HepG2 (cell line): Measurements from ENCODE around the gene SLC22A7. TPM values are rescaled to one million over a fixed set of nuclear protein-coding genes. Genes with fewer than 3 reads are reported as not detected.

ENCODE experiments used
- CC2D1A ChIP-seq: sonication (generic); formaldehyde crosslinking; IDR thresholded peaks from 2 replicates; pipeline ENCODE4 v1.8.1; 2023; ENCODE audit warnings: mild to moderate bottlenecking, missing genetic modification reagents
- HNRNPK ChIP-seq: fragments of 200-400 bp; formaldehyde crosslinking; IDR thresholded peaks from 2 replicates; pipeline ENCODE4 v1.6.1; 2018; ENCODE audit warnings: low read length, low read depth, moderate library complexity, mild to moderate bottlenecking; ENCODE audit not compliant: poor library complexity, severe bottlenecking
- SIX1 ChIP-seq: sonication (generic); formaldehyde crosslinking; IDR thresholded peaks from 2 replicates; pipeline ENCODE4 v1.4.0; 2020; ENCODE audit warnings: missing genetic modification reagents, borderline replicate concordance
- STAG1 ChIP-seq: sonication (generic); formaldehyde crosslinking; IDR thresholded peaks from 2 replicates; pipeline ENCODE4 v1.4.0; 2020; ENCODE audit warnings: missing genetic modification reagents
- TFDP1 ChIP-seq: IDR thresholded peaks from 2 replicates; pipeline ENCODE4 v1.6.1; 2016; ENCODE audit warnings: missing compliant biosample characterization, missing genetic modification reagents, borderline replicate concordance
- YY1 ChIP-seq: IDR thresholded peaks from 2 replicates; pipeline ENCODE4 v1.6.1; 2011; ENCODE audit warnings: low read length, low read depth, moderate library complexity, mild to moderate bottlenecking; ENCODE audit not compliant: insufficient read depth, insufficient replicate concordance
- ZBTB20 ChIP-seq: sonication (generic); formaldehyde crosslinking; IDR thresholded peaks from 2 replicates; pipeline ENCODE4 v1.8.1; 2023; ENCODE audit warnings: missing genetic modification reagents, low read depth, mild to moderate bottlenecking, borderline replicate concordance
- ZFP36L1 ChIP-seq: sonication (generic); formaldehyde crosslinking; IDR thresholded peaks from 2 replicates; pipeline ENCODE4 v1.8.0; 2022; ENCODE audit warnings: mild to moderate bottlenecking, missing genetic modification reagents, moderate library complexity
- ZKSCAN8 ChIP-seq: IDR thresholded peaks from 2 replicates; pipeline ENCODE4 v1.6.1; 2016; ENCODE audit warnings: borderline replicate concordance, missing genetic modification reagents, missing compliant biosample characterization
- ZNF441 ChIP-seq: sonication (generic); formaldehyde crosslinking; IDR thresholded peaks from 2 replicates; pipeline ENCODE4 v1.7.0; 2021; ENCODE audit warnings: missing genetic modification reagents, borderline replicate concordance
- polyA plus RNA-seq, 8 experiments: library from polyadenylated mRNA; depleted of rRNA in 3 of 8; stranded (reverse) in 7 of 8; unstranded in 1 of 8; fragments of >200 nt; fragmentation: Illumina TruSeq in 4 of 8; extraction: Trizol in 4 of 8; gene quantifications; 2 replicates each; pipeline versions ENCODE4 v1.2.1 to v1.2.3, GENCODE V29; 2011 to 2016; ENCODE audit warnings: low read depth in 4 of 8, missing spikeins in 1 of 8, mixed read lengths in 1 of 8; ENCODE audit not compliant: insufficient read depth in 1 of 8
- total RNA-seq, 5 experiments: library from RNA; depleted of rRNA; stranded (reverse); fragments of >200 nt; fragmentation: Illumina TruSeq; extraction: Trizol; gene quantifications; 2 replicates each; pipeline ENCODE4 v1.2.3, GENCODE V29; 2016; ENCODE audit warnings: low read depth in 1 of 5
- TF ChIP-seq, protein P1 (sequence below): sonication (generic); formaldehyde crosslinking; IDR thresholded peaks from 2 replicates; pipeline ENCODE4 v1.4.0; 2020; ENCODE audit warnings: missing genetic modification reagents
- TF ChIP-seq, protein P2 (sequence below): sonication (generic); formaldehyde crosslinking; IDR thresholded peaks from 2 replicates; pipeline ENCODE4 v1.5.0; 2020; ENCODE audit warnings: mild to moderate bottlenecking, missing genetic modification reagents
- TF ChIP-seq, protein P3 (sequence below): sonication (generic); formaldehyde crosslinking; IDR thresholded peaks from 2 replicates; pipeline ENCODE4 v1.4.0; 2020; ENCODE audit warnings: mild to moderate bottlenecking, missing genetic modification reagents

The SLC22A7 gene
- total and polyA plus RNA-seq, 2 of the 13 experiments (the other 11 are each of a cell fraction or from before 2014, with no cell fraction given): 5.3 to 22.6 TPM

GRCh38 chr6:43297644-43298564, at the start of gene SLC22A7 (continued):
- TF ChIP-seq, protein P1, sequence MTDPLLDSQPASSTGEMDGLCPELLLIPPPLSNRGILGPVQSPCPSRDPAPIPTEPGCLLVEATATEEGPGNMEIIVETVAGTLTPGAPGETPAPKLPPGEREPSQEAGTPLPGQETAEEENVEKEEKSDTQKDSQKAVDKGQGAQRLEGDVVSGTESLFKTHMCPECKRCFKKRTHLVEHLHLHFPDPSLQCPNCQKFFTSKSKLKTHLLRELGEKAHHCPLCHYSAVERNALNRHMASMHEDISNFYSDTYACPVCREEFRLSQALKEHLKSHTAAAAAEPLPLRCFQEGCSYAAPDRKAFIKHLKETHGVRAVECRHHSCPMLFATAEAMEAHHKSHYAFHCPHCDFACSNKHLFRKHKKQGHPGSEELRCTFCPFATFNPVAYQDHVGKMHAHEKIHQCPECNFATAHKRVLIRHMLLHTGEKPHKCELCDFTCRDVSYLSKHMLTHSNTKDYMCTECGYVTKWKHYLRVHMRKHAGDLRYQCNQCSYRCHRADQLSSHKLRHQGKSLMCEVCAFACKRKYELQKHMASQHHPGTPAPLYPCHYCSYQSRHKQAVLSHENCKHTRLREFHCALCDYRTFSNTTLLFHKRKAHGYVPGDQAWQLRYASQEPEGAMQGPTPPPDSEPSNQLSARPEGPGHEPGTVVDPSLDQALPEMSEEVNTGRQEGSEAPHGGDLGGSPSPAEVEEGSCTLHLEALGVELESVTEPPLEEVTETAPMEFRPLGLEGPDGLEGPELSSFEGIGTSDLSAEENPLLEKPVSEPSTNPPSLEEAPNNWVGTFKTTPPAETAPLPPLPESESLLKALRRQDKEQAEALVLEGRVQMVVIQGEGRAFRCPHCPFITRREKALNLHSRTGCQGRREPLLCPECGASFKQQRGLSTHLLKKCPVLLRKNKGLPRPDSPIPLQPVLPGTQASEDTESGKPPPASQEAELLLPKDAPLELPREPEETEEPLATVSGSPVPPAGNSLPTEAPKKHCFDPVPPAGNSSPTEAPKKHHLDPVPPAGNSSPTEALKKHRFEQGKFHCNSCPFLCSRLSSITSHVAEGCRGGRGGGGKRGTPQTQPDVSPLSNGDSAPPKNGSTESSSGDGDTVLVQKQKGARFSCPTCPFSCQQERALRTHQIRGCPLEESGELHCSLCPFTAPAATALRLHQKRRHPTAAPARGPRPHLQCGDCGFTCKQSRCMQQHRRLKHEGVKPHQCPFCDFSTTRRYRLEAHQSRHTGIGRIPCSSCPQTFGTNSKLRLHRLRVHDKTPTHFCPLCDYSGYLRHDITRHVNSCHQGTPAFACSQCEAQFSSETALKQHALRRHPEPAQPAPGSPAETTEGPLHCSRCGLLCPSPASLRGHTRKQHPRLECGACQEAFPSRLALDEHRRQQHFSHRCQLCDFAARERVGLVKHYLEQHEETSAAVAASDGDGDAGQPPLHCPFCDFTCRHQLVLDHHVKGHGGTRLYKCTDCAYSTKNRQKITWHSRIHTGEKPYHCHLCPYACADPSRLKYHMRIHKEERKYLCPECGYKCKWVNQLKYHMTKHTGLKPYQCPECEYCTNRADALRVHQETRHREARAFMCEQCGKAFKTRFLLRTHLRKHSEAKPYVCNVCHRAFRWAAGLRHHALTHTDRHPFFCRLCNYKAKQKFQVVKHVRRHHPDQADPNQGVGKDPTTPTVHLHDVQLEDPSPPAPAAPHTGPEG: no peak
- no peak for TF ChIP-seq SIX1 (CRISPR knock-in tag)
- TF ChIP-seq TFDP1: peak; percentile 9; the same call in 1 of the 2 replicates
- TF ChIP-seq, protein P2, sequence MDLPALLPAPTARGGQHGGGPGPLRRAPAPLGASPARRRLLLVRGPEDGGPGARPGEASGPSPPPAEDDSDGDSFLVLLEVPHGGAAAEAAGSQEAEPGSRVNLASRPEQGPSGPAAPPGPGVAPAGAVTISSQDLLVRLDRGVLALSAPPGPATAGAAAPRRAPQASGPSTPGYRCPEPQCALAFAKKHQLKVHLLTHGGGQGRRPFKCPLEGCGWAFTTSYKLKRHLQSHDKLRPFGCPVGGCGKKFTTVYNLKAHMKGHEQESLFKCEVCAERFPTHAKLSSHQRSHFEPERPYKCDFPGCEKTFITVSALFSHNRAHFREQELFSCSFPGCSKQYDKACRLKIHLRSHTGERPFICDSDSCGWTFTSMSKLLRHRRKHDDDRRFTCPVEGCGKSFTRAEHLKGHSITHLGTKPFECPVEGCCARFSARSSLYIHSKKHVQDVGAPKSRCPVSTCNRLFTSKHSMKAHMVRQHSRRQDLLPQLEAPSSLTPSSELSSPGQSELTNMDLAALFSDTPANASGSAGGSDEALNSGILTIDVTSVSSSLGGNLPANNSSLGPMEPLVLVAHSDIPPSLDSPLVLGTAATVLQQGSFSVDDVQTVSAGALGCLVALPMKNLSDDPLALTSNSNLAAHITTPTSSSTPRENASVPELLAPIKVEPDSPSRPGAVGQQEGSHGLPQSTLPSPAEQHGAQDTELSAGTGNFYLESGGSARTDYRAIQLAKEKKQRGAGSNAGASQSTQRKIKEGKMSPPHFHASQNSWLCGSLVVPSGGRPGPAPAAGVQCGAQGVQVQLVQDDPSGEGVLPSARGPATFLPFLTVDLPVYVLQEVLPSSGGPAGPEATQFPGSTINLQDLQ (CRISPR knock-in tag): 0 out of 2 replicates have a peak, but pooled peaks have one; percentile 2
- no peak for TF ChIP-seq ZKSCAN8 (CRISPR knock-in tag)
- 0 out of 2 replicates have a peak, but pooled peaks have one; percentile 2 for TF ChIP-seq ZFP36L1
- peak; percentile 18; the same call in 1 of the 2 replicates for TF ChIP-seq STAG1 (CRISPR knock-in tag)
- no peak for TF ChIP-seq HNRNPK
- no peak for TF ChIP-seq CC2D1A (CRISPR knock-in tag)
- TF ChIP-seq, protein P3, sequence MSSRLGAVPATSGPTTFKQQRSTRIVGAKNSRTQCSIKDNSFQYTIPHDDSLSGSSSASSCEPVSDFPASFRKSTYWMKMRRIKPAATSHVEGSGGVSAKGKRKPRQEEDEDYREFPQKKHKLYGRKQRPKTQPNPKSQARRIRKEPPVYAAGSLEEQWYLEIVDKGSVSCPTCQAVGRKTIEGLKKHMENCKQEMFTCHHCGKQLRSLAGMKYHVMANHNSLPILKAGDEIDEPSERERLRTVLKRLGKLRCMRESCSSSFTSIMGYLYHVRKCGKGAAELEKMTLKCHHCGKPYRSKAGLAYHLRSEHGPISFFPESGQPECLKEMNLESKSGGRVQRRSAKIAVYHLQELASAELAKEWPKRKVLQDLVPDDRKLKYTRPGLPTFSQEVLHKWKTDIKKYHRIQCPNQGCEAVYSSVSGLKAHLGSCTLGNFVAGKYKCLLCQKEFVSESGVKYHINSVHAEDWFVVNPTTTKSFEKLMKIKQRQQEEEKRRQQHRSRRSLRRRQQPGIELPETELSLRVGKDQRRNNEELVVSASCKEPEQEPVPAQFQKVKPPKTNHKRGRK (CRISPR knock-in tag): 0 out of 2 replicates have a peak, but pooled peaks have one; percentile 52
- TF ChIP-seq ZBTB20 (CRISPR knock-in tag): no peak
- TF ChIP-seq ZNF441 (CRISPR knock-in tag): peak; percentile 79
- peak; percentile 33 for TF ChIP-seq YY1
